ENCODE results near the gene GRK5. TPM values are rescaled to one million over a fixed set of nuclear protein-coding genes. Genes with fewer than 3 reads are reported as not detected.

GRK5 gene
- total and polyA plus RNA-seq, 2 donors from 2014 or later, result 7.3 to 18.7 TPM

GRCh38 chr10:119447823-119448546 is 240.6 kb downstream of the GRK5 start:
- Histone ChIP-seq H3K27ac (ENCODE audit: low read depth in 2 of 2, low read length in 2 of 2) (no peak overlapping the region), H3K9me3 (ENCODE audit: control insufficient read depth in 2 of 3, insufficient read depth in 1 of 3, low read length in 3 of 3) (no peaks in the 10 kb centered on the region), H3K9ac (ENCODE audit: low read length in 3 of 3) (no peak overlapping the region), H3K36me3 (ENCODE audit: control insufficient read depth in 2 of 3, insufficient read depth in 3 of 3, low read length in 3 of 3) (no peaks in the 10 kb centered on the region), H3K27me3 (ENCODE audit: control insufficient read depth, insufficient read depth, low read length) (no peaks in the 10 kb centered on the region), H3K4me3 (ENCODE audit: low read length in 3 of 3) (no peak overlapping the region), H3K4me1 (ENCODE audit: control insufficient read depth in 2 of 3, insufficient read depth in 2 of 3, low read depth in 1 of 3, low read length in 3 of 3) (peaks cover 0 to 2% (median 0%) of the 10 kb centered on the region in 3 donors)
- intact Hi-C loops (cut with DNase I), result loop anchor here (10.0 kb wide), 1 partner anchor 243 kb away; the partner anchor contains the start of gene GRK5
- FAIRE-seq (no peak), DNase-seq (peak in 2 of 5 donors; percentile 22 to 40)
- TF ChIP-seq CTCF (IDR thresholded peaks at IDR 0.05; ENCODE audit: borderline replicate concordance, extremely low read depth, insufficient read depth), result no peak

- intact Hi-C loops (cut with DNase I), result loop anchor here (10.0 kb wide), 1 partner anchor 244 kb away; the partner anchor contains the start of gene GRK5
- no peaks in the 10 kb centered on the region for H3K36me3 ChIP-seq (ENCODE audit: control insufficient read depth in 2 of 3, insufficient read depth in 3 of 3, low read length in 3 of 3)
- no peak overlapping the region for H3K9ac ChIP-seq (ENCODE audit: low read length in 3 of 3)
- no peak for TF ChIP-seq CTCF (IDR thresholded peaks at IDR 0.05; ENCODE audit: borderline replicate concordance, extremely low read depth, insufficient read depth)
- no peaks in the 10 kb centered on the region for H3K27me3 ChIP-seq (ENCODE audit: control insufficient read depth, insufficient read depth, low read length)
- no peak overlapping the region for H3K4me3 ChIP-seq (ENCODE audit: low read length in 3 of 3)
- H3K9me3 ChIP-seq (ENCODE audit: control insufficient read depth in 2 of 3, insufficient read depth in 1 of 3, low read length in 3 of 3), result no peaks in the 10 kb centered on the region
- H3K4me1 ChIP-seq (ENCODE audit: control insufficient read depth in 2 of 3, insufficient read depth in 2 of 3, low read depth in 1 of 3, low read length in 3 of 3), result peaks cover 0 to 2% (median 0%) of the 10 kb centered on the region in 3 donors
- FAIRE-seq, result no peak
- DNase-seq, result peak; percentile 66 to 84 (median 83)
- H3K27ac ChIP-seq (ENCODE audit: low read depth in 2 of 2, low read length in 2 of 2), result no peak overlapping the region
Observed at GRCh38 chr10:119448628-119449584, 241.5 kb downstream of the GRK5 start.

- no peak overlapping the region for H3K4me3 ChIP-seq (ENCODE audit: low read length in 3 of 3)
- intact Hi-C loops (cut with DNase I), result loop anchor here (10.0 kb wide), 1 partner anchor 245 kb away; the partner anchor contains the start of gene GRK5
- TF ChIP-seq CTCF (IDR thresholded peaks at IDR 0.05; ENCODE audit: borderline replicate concordance, extremely low read depth, insufficient read depth), result no peak
- no peak overlapping the region for H3K9ac ChIP-seq (ENCODE audit: low read length in 3 of 3)
- H3K27ac ChIP-seq (ENCODE audit: low read depth in 2 of 2, low read length in 2 of 2), result no peak overlapping the region
- no peak for FAIRE-seq
- DNase-seq, result peak in 3 of 5 donors; percentile 35 to 62 (median 49)
- H3K9me3 ChIP-seq (ENCODE audit: control insufficient read depth in 2 of 3, insufficient read depth in 1 of 3, low read length in 3 of 3), result no peaks in the 10 kb centered on the region
- peaks cover 0 to 2% (median 0%) of the 10 kb centered on the region in 3 donors for H3K4me1 ChIP-seq (ENCODE audit: control insufficient read depth in 2 of 3, insufficient read depth in 2 of 3, low read depth in 1 of 3, low read length in 3 of 3)
- H3K27me3 ChIP-seq (ENCODE audit: control insufficient read depth, insufficient read depth, low read length), result no peaks in the 10 kb centered on the region
- H3K36me3 ChIP-seq (ENCODE audit: control insufficient read depth in 2 of 3, insufficient read depth in 3 of 3, low read length in 3 of 3), result no peaks in the 10 kb centered on the region
Observed at GRCh38 chr10:119449760-119450461, 242.5 kb downstream of the GRK5 start.
